ENCODE data around the gene RPL18.

DNA sequence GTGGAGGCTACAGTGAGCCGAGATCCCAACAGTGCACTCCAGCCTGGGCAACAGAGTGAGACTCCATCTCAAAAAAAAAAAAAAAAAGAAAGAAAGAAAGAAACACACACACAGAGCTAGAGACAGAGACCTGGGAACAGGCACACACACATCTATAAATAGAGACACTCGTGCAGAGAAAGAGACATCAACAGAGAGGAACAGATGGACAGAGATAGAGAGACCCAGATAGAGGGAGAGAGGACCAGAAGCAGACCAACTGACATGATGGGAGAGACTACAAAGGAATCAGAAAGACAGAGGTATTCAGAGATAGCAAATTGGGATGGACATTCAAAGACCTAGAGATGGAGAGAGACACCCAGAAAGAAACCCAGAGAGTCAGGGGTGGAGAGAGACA, 29.2 kb upstream of the RPL18 start:
- TF ChIP-seq, protein P1, sequence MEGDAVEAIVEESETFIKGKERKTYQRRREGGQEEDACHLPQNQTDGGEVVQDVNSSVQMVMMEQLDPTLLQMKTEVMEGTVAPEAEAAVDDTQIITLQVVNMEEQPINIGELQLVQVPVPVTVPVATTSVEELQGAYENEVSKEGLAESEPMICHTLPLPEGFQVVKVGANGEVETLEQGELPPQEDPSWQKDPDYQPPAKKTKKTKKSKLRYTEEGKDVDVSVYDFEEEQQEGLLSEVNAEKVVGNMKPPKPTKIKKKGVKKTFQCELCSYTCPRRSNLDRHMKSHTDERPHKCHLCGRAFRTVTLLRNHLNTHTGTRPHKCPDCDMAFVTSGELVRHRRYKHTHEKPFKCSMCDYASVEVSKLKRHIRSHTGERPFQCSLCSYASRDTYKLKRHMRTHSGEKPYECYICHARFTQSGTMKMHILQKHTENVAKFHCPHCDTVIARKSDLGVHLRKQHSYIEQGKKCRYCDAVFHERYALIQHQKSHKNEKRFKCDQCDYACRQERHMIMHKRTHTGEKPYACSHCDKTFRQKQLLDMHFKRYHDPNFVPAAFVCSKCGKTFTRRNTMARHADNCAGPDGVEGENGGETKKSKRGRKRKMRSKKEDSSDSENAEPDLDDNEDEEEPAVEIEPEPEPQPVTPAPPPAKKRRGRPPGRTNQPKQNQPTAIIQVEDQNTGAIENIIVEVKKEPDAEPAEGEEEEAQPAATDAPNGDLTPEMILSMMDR (conservative IDR thresholded peaks at IDR 0.05 in 1 of 2, IDR thresholded peaks at IDR 0.05 in 1 of 2; ENCODE audit: low read depth in 1 of 2, low read length in 2 of 2): no peak
- TF ChIP-seq EZH2 (IDR thresholded peaks at IDR 0.05; ENCODE audit: low read length, missing control alignments): no peak

Measured in fibroblast of lung (primary cell).